Right forelimb (tissue), 1 donor: Measurements from ENCODE around the gene UST.
"Not testable (repeated sequence)": the region's sequence is repeated elsewhere in the genome, so short reads cannot be mapped to it uniquely, and the experiment has no call there.

ENCODE experiments used
- DNase-seq: peaks from one replicate; pipeline ENCODE4 v3.0.0-alpha.2; 2018

Gene UST

GRCh38 chr6:149098700-149099276 is 352.0 kb downstream of the UST start:
- no peak for DNase-seq

DNA sequence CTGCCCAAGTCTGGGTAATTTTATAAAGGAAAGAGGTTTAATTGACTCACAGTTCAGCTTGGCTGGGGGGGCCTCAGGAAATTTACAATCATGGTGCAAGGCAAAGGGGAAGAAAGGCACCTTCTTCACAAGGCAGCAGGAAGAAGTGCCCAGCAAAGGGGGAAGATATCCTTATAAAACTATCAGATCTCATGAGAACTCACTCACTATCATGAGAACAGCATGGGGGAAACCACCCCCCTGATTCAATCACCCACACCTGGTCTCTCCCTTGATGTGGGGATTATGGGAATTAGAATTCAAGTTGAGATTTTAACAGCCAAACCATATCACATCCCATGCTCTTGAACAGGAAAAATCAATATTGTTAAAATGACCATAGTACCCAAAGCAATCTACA is 355.5 kb downstream of the UST start:
- no peak for DNase-seq

DNA sequence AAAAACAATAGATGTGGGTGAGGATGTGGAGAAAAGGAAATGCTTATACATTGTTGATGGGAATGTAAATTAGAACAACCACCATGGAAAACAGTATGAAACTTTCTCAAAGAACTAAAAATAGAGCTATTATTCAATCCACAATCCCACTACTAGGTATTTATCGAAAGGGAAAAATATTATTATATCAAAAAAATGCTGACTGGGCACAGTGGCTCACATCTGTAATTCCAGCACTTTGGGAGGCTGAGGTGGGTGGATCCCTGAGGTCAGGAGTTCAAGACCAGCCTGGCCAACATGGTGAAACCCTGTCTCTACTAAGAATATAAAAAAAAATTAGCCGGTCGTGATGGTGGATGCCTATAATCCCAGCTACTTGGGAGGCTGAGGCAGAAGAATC is 357.1 kb downstream of the UST start:
- not testable (repeated sequence) for DNase-seq

DNA sequence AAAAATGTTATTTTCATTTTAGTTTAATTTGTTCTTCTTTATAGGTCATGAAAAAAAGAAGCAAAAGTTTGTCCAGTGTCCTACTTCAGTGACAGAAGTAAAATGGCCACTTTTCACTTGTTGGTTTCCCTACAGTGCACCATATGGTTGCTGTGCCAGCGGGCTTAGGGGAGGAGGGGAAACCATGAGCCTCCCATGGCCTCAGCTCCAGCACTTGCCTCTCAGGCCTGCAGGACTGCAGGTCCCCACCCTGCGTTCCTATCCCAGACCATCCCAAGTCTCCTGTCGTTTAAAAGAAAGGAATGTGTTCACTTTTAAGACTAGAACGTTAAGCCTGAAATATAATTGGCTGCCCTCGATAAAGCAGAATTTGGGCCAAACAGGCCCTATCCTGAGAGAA is 360.7 kb downstream of the UST start:
- DNase-seq: no peak

DNA sequence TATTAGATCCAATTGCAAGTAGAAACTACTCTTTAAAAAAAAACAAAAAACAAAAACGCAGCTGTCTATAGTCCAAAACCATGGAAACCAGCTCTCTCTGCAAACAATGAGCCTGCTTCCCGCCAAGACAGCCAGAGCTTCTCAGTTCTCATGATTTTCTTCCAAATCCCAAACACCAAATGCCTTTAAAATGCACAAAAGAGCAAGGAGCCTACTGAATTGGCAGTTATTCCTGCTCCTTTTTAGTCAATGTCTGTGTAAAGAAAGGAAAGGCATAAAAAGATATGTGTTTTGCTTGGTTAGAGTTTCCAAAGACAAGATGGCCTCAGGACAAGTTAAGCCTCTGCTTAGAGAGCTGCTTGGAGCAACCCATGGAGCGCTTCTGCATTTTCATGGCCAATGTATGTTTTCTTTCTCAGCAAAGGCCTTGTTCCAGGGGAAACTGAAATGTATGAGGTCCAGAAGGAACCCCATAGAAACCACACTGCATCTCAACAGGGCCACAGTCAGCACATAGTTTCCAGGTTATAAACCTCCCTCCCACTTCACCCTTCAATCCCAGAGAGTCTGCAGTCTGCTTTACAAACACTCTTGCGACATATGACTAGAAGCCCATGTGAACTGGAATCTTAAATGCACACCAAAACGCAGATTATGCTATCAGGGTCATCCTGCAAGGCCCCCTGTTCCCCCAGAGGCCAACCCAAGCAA is 361.4 kb downstream of the UST start:
- no peak for DNase-seq

DNA sequence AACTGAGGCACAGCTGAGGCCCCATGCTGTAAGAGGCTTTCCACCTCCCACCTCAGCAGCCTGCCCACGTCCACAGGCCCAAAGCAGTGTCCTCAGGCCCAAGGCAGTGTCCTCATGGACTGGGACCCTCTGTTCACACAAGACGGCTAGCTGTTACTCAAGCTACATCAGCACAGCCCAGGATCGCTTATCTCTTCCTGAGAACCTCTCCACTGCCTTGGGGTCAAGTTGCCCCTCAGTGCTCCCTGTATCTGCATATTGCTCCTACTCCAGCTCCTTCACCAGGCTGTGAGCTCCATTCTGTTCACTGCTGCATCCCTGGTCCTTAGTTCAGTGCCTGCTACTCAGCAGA is 361.9 kb downstream of the UST start:
- no peak for DNase-seq

GRCh38 chr6:149109397-149110070 is 362.7 kb downstream of the UST start:
- DNase-seq: no peak

DNA sequence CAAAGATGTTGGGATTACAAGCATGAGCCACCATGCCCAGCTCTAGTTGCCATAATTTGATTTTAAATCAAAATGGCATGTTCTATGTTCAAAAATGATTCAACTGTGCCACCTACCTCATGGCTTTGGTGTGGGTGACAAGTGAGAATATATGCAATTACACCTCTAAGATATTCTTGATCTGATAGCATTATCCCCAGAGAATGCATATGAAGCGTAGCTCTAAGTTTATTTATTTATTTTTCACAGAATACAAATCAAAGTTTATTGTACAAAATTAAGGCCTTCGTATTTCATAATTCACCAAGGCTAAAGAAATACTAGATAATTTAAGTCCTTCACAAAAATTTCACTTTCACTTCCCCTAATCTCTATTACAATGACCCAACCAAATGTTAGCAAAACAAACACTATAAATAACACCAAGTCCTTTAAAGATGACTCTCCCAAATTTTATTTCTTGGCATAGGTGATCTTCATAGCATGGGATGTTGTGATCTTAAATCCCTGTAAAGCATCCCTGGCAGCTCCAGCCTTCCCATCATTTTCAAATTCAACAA is 364.8 kb downstream of the UST start:
- no peak for DNase-seq

- DNase-seq: no peak
These were observed 366.1 kb downstream of the UST start for GRCh38 chr6:149112976-149113375.

GRCh38 chr6:149114167-149114566 is 367.3 kb downstream of the UST start:
- DNase-seq: no peak

DNA sequence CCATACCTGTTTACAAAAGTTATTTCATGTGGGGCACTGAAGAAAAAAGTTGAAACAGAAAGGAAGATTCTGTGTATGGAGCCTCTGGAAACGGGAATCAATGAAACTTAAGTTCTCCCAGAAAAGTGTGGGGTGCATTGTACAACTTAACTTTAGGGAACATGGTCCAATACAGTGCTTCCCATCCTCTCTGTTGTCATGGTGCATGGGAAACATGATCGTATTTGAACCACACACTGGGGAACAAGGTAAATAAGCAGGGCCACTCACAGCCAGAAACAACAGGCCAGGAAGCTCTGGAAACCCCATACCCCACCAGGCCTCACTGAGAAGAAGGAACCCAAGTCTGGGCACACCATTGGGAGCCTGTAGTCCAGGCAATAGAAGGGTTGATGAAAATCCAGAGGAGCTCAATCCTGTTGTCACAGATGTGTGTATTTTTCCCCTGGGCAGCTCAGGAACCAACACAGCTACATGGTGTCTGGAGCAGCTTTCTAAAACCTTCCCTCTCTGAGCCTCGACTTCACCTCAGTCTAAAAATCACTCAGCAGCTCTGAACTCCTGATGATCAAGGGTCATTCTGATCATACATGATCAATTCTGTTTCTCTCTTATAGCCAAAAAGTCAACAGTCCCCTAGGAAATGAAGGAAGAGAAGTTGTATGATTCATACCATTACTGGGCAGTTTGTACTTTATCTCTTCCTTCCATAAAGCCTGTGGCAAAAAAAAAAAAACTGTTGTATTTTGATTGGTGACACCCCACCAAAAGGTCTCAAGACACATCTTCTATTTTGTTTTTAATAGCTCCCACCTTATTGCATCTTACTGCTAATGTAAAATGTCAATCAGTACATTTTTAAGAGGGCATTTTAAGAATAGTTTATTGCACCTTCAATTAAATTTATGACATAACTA is 372.2 kb downstream of the UST start:
- no peak for DNase-seq

- DNase-seq: no peak
These were observed 376.3 kb downstream of the UST start for GRCh38 chr6:149122850-149123821.

GRCh38 chr6:149125309-149125708 is 378.5 kb downstream of the UST start:
- no peak for DNase-seq
